OCI-LY7 (cell line): Measurements from ENCODE around the gene MAMDC2.

Experiments
- CTCF ChIP-seq: fragments of 200-600 bp; sonication (generic); conservative IDR thresholded peaks from 2 replicates; pipeline ENCODE4 v1.5.1; 2014; ENCODE audit warnings: mild to moderate bottlenecking, antibody characterized with exemption, low read length, moderate library complexity, mixed read lengths
- EZH2phosphoT487 ChIP-seq: fragments of 200-600 bp; sonication (generic); IDR thresholded peaks from 2 replicates; pipeline ENCODE4 v1.6.1; 2018; ENCODE audit warnings: low read depth, borderline replicate concordance, mild to moderate bottlenecking, mixed run types, antibody characterized with exemption, low read length, moderate library complexity, mixed read lengths

- TF ChIP-seq CTCF = no peak
- no peak for TF ChIP-seq EZH2phosphoT487
These were observed 153.8 kb downstream of the MAMDC2 start for GRCh38 chr9:70197216-70198044.
